Bronchial epithelial cell (primary cell): ENCODE results near the gene FAM53B. TPM values are rescaled to one million over a fixed set of nuclear protein-coding genes. Genes with fewer than 3 reads are reported as not detected.

Experiments
- DNase-seq: peaks from one replicate; pipeline ENCODE4 v3.0.0-alpha.2; 2010; ENCODE audit warnings: low read depth
- FAIRE-seq: peaks from 2 replicates; lab custom pipeline; 2011; peaks lifted over from hg19 to GRCh38; lab: Jason Lieb, UNC
- H3K27me3 ChIP-seq: 2 replicates; pipeline ENCODE4 v1.5.1; 2011; ENCODE audit warnings: low read length; ENCODE audit not compliant: control insufficient read depth, insufficient read depth
- H3K36me3 ChIP-seq: 2 replicates; pipeline ENCODE4 v1.5.1; 2011; ENCODE audit warnings: low read length; ENCODE audit not compliant: control insufficient read depth, insufficient read depth
- H3K4me3 ChIP-seq: 2 replicates; pipeline ENCODE4 v1.5.1; 2011; ENCODE audit warnings: mild to moderate bottlenecking, low read depth, low read length, control low read depth
- CTCF ChIP-seq: IDR thresholded peaks from 2 replicates; pipeline ENCODE4 v1.5.1; 2011; ENCODE audit warnings: mild to moderate bottlenecking, moderate library complexity, low read length, control low read depth, inconsistent platforms; ENCODE audit not compliant: insufficient read depth, severe bottlenecking
- total RNA-seq: library from RNA; depleted of rRNA; stranded (reverse); fragments of >200 nt; gene quantifications from 2 replicates; pipeline ENCODE4 v1.2.1, GENCODE V29; 2014

The FAM53B gene
- total RNA-seq, 1 donor from 2014 or later, result 19.5 TPM

GRCh38 chr10:124640538-124641231 lies 103.5 kb downstream of the FAM53B start:
- H3K27me3 ChIP-seq, result no peaks in the 10 kb centered on the region
- no peak for TF ChIP-seq CTCF
- peaks cover 4% of the 10 kb centered on the region for H3K36me3 ChIP-seq
- FAIRE-seq (no peak), DNase-seq (no peak)
- no peak overlapping the region for H3K4me3 ChIP-seq

DNA sequence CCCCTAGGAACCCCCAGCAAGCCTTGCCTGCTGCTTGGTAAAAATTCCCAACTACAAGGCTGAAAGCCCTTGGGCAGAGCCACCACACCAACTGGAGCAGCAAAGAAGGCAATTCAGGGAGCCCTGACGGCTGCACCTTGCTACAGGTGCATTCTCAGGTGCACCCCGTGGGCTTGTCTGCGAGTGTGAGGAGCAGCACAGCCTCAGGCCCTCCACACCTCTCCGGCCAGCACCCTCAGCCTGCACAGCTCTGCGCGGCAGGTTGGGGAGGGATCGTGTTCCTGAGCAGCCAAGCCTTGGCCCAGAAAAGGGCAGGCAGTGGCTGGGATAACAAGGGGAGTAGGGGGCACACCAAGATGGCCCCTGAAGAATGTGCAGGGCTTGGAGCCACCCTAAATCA lies 104.1 kb downstream of the FAM53B start:
- Histone ChIP-seq H3K4me3 (no peak overlapping the region), H3K27me3 (no peaks in the 10 kb centered on the region), H3K36me3 (peaks cover 4% of the 10 kb centered on the region)
- DNase-seq (no peak), FAIRE-seq (no peak)
- TF ChIP-seq CTCF, result no peak

DNA sequence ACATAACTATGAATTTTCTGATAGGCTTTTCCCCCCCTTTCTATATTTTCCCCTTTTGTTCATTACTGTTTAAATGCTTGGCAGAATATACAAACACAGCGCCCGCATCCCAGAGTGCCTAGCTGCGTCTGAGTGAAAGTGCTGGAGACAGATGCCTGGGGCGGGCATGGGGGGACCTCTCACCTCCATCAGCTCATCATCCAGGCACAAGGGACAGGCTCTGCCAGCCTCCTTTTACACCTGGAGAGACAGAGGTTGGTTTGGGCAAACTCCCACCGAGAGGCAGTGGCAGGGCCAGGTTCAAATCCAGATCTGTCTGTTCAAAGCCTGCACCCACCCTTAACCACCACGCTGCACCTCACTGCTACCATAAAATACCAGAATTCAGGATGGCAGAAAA lies 104.5 kb downstream of the FAM53B start:
- FAIRE-seq, result no peak
- TF ChIP-seq CTCF, result no peak

GRCh38 chr10:124639206-124639605 lies 105.0 kb downstream of the FAM53B start:
- peaks cover 4% of the 10 kb centered on the region for H3K36me3 ChIP-seq
- no peak for DNase-seq
- no peaks in the 10 kb centered on the region for H3K27me3 ChIP-seq
- no peak overlapping the region for H3K4me3 ChIP-seq
- no peak for TF ChIP-seq CTCF
- no peak for FAIRE-seq

More for the DNA sequence above, 104.5 kb downstream of the FAM53B start:
- Histone ChIP-seq H3K4me3 (no peak overlapping the region), H3K27me3 (no peaks in the 10 kb centered on the region), H3K36me3 (peaks cover 4% of the 10 kb centered on the region)
- DNase-seq, result no peak

DNA sequence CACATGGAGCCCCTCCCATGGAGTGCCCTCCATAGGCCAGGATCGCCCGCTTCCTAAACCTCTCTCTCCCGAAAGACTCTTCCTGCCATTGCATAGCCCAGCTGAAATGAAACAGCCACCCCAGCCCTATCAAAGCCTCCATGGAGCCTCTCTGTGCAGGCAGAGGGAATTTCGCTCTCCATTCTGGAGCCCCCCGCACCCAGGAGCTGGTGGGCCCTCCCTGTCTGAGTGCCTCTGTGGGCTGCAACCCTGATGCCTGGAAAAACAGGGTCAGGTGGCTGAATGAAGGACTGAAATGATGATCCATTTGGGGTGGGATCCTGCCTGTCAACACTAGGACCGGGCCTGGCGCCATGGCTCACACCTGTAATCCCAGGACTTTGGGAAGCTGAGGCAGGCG lies 106.4 kb downstream of the FAM53B start:
- H3K4me3 ChIP-seq, result no peak overlapping the region
- H3K36me3 ChIP-seq, result peaks cover 4% of the 10 kb centered on the region
- DNase-seq (no peak), FAIRE-seq (no peak)
- no peak for TF ChIP-seq CTCF
- no peaks in the 10 kb centered on the region for H3K27me3 ChIP-seq

GRCh38 chr10:124637091-124637700 lies 107.0 kb downstream of the FAM53B start:
- no peak for TF ChIP-seq CTCF
- no peak for FAIRE-seq
- H3K36me3 ChIP-seq, result peaks cover 4% of the 10 kb centered on the region
- no peak overlapping the region for H3K4me3 ChIP-seq
- H3K27me3 ChIP-seq, result no peaks in the 10 kb centered on the region
- no peak for DNase-seq
